Omental fat pad (tissue), 4 donors: ENCODE data around the gene PARM1. TPM values are rescaled to one million over a fixed set of nuclear protein-coding genes. Genes with fewer than 3 reads are reported as not detected.

Source experiments
- ATAC-seq: fragments of 150-250 bp; one replicate; pipeline ENCODE4 v1.9.1; 2016; ENCODE audit warnings: mild to moderate bottlenecking, moderate library complexity; ENCODE audit not compliant: low FRiP score
- DNase-seq: peaks from one replicate; pipeline ENCODE4 v3.0.0-alpha.2; 2019; ENCODE audit warnings: low spot score
- CTCF ChIP-seq, 3 donors: fragments of 450-650 bp; IDR thresholded peaks; one replicate each; pipeline ENCODE4 v1.5.1; 2016 to 2017; ENCODE audit warnings: antibody characterized with exemption in 3 of 3, mild to moderate bottlenecking in 3 of 3, moderate library complexity in 2 of 3
- total RNA-seq, 4 donors: library from RNA; depleted of rRNA; stranded (reverse); fragments of >200 nt; gene quantifications; one replicate each; pipeline ENCODE4 v1.1.0, GENCODE V29; 2016

Gene PARM1
- total RNA-seq, 4 donors from 2014 or later, result 25.4 to 99.8 (median 32.6) TPM

GRCh38 chr4:75048208-75048879 is 115.4 kb downstream of the PARM1 start:
- no peak for TF ChIP-seq CTCF (IDR thresholded peaks at IDR 0.05)
- DNase-seq, result no peak
- ATAC-seq, result no peak

- no peak for ATAC-seq
- DNase-seq, result no peak
- no peak for TF ChIP-seq CTCF (IDR thresholded peaks at IDR 0.05)
Observed at GRCh38 chr4:75051431-75051830, 118.5 kb downstream of the PARM1 start.

- DNase-seq (no peak), ATAC-seq (no peak)
- no peak for TF ChIP-seq CTCF (IDR thresholded peaks at IDR 0.05)
Observed at GRCh38 chr4:75053352-75053751, 120.4 kb downstream of the PARM1 start.

- ATAC-seq, result no peak
- TF ChIP-seq CTCF (IDR thresholded peaks at IDR 0.05), result no peak
Observed at GRCh38 chr4:75054078-75054477, 121.2 kb downstream of the PARM1 start.

GRCh38 chr4:75056277-75056676 is 123.4 kb downstream of the PARM1 start:
- DNase-seq (no peak), ATAC-seq (no peak)
- TF ChIP-seq CTCF (IDR thresholded peaks at IDR 0.05), result no peak

More at GRCh38 chr4:75054078-75054477, 121.2 kb downstream of the PARM1 start:
- DNase-seq, result no peak

- ATAC-seq (no peak), DNase-seq (no peak)
- no peak for TF ChIP-seq CTCF (IDR thresholded peaks at IDR 0.05)
Observed at GRCh38 chr4:75057369-75057768, 124.5 kb downstream of the PARM1 start.

- ATAC-seq (no peak), DNase-seq (no peak)
- no peak for TF ChIP-seq CTCF (IDR thresholded peaks at IDR 0.05)
Observed at GRCh38 chr4:75058486-75058885, 125.6 kb downstream of the PARM1 start.
